B cell (primary cell): ENCODE measurements around the gene TRIM50. TPM values are rescaled to one million over a fixed set of nuclear protein-coding genes. Genes with fewer than 3 reads are reported as not detected.

Experiments used
- ATAC-seq: fragments of 200-7000 bp; cut with Tn5 transposase; one replicate; pipeline ENCODE4 v1.10.0; 2021; ENCODE audit warnings: low read depth, mild to moderate bottlenecking, moderate number of reproducible peaks, moderate library complexity
- CTCF ChIA-PET: fragments of 350-600 bp; sonication (Branson Sonifier 250); formaldehyde crosslinking; loops from one replicate; lab custom pipeline; 2021; ENCODE audit warnings: antibody characterized with exemption, inconsistent platforms; lab: Charles Lee
- POLR2A ChIA-PET: fragments of 350-600 bp; sonication (Branson Sonifier 250); formaldehyde crosslinking; loops from one replicate; lab custom pipeline; 2021; ENCODE audit warnings: antibody characterized with exemption; lab: Charles Lee
- DNase-seq: peaks from one replicate; pipeline ENCODE4 v3.0.0; 2013
- H2AFZ ChIP-seq: 2 replicates; pipeline ENCODE4 v1.6.1; 2012; ENCODE audit warnings: mild to moderate bottlenecking, low read depth, low read length; ENCODE audit not compliant: insufficient read depth, poor library complexity, severe bottlenecking
- H3K27ac ChIP-seq, 2 donors: 1 replicate in 1 of 2; 2 replicates in 1 of 2; pipeline ENCODE4 v1.5.1; 2012 to 2013; ENCODE audit warnings: low read length in 2 of 2, mild to moderate bottlenecking in 2 of 2, moderate library complexity in 1 of 2
- H3K27me3 ChIP-seq, 4 experiments: fragments of 200-600 bp in 1 of 4; sonication (generic) in 1 of 4; replicated peaks in 1 of 4; 1 replicate in 2 of 4; 2 replicates in 2 of 4; pipeline versions ENCODE4 v1.6.1 to v1.7.0; 2013 to 2016; ENCODE audit warnings: low read length in 3 of 4, mild to moderate bottlenecking in 2 of 4, mixed read lengths in 1 of 4, moderate library complexity in 1 of 4; ENCODE audit not compliant: insufficient read depth in 4 of 4, control insufficient read depth in 3 of 4; ENCODE audit errors: control extremely low read depth in 1 of 4
- H3K36me3 ChIP-seq, 2 experiments: replicated peaks in 1 of 2; 1 replicate in 1 of 2; 2 replicates in 1 of 2; pipeline versions ENCODE4 v1.6.1 to v1.7.1; 2013; ENCODE audit warnings: low read length in 1 of 2; ENCODE audit not compliant: insufficient read depth in 2 of 2, control insufficient read depth in 1 of 2; ENCODE audit errors: control extremely low read depth in 1 of 2, extremely low read depth in 1 of 2
- H3K4me1 ChIP-seq, 2 donors: fragments of 200-600 bp in 1 of 2; sonication (generic) in 1 of 2; 1 replicate in 1 of 2; 2 replicates in 1 of 2; pipeline versions ENCODE4 v1.5.1 to v1.6.1; 2013 to 2017; ENCODE audit warnings: low read length in 2 of 2; ENCODE audit not compliant: control insufficient read depth in 2 of 2, insufficient read depth in 2 of 2
- H3K4me2 ChIP-seq: replicated peaks from 2 replicates; pipeline ENCODE3; 2012; ENCODE audit warnings: mild to moderate bottlenecking, low read depth, low read length; ENCODE audit not compliant: poor library complexity, severe bottlenecking
- H3K4me3 ChIP-seq, 5 experiments: fragments of 200-600 bp in 1 of 5; sonication (generic) in 1 of 5; 1 replicate in 3 of 5; 2 replicates in 2 of 5; pipeline versions ENCODE4 v1.5.1 to v1.7.0; 2011 to 2016; ENCODE audit warnings: low read length in 4 of 5, mild to moderate bottlenecking in 4 of 5, low read depth in 2 of 5, control low read depth in 1 of 5, moderate library complexity in 1 of 5; ENCODE audit not compliant: insufficient read depth in 1 of 5; ENCODE audit errors: control extremely low read depth in 1 of 5, extremely low read depth in 1 of 5
- H3K79me2 ChIP-seq: fragments of 200-600 bp; sonication (generic); one replicate; pipeline ENCODE4 v1.6.0; 2016; ENCODE audit warnings: low read length; ENCODE audit not compliant: control insufficient read depth, insufficient read depth
- H3K9ac ChIP-seq: fragments of 200-600 bp; sonication (generic); 2 replicates; pipeline ENCODE4 v1.6.1; 2017; ENCODE audit warnings: mild to moderate bottlenecking, low read length, moderate library complexity
- H3K9me3 ChIP-seq, 3 donors: one replicate each; pipeline versions ENCODE4 v1.6.1 to v1.7.1; 2013; ENCODE audit warnings: low read length in 2 of 3; ENCODE audit not compliant: control insufficient read depth in 2 of 3, insufficient read depth in 1 of 3; ENCODE audit errors: control extremely low read depth in 1 of 3
- H4K20me1 ChIP-seq: 2 replicates; pipeline ENCODE4 v1.6.0; 2012; ENCODE audit warnings: mild to moderate bottlenecking, low read length; ENCODE audit not compliant: insufficient read depth, control insufficient read depth, poor library complexity, severe bottlenecking
- H3K27ac Mint-ChIP-seq: one replicate; pipeline ENCODE4 v1.8.0; 2021; ENCODE audit warnings: mixed read lengths
- H3K27me3 Mint-ChIP-seq: one replicate; pipeline ENCODE4 v1.8.0; 2021; ENCODE audit warnings: mixed read lengths
- H3K4me1 Mint-ChIP-seq: one replicate; pipeline ENCODE4 v1.8.0; 2021; ENCODE audit warnings: mixed read lengths
- H3K4me3 Mint-ChIP-seq: one replicate; pipeline ENCODE4 v1.8.0; 2021; ENCODE audit warnings: mixed read lengths
- H3K9me3 Mint-ChIP-seq: one replicate; pipeline ENCODE4 v1.8.0; 2022; ENCODE audit warnings: mixed read lengths; ENCODE audit not compliant: insufficient read depth
- CTCF ChIP-seq: fragments of 200-600 bp; IDR thresholded peaks from one replicate; pipeline ENCODE4 v1.8.0; 2022; ENCODE audit warnings: antibody characterized with exemption, mild to moderate bottlenecking
- EZH2 ChIP-seq: IDR thresholded peaks from 2 replicates; pipeline ENCODE4 v1.6.1; 2012; ENCODE audit warnings: borderline replicate concordance, low read depth, mild to moderate bottlenecking, moderate library complexity, low read length; ENCODE audit not compliant: insufficient read depth, poor library complexity, severe bottlenecking
- WGBS: methylation state at CpG from one replicate; pipeline ENCODE4 v1.1.5; 2013; ENCODE audit warnings: missing lambda C conversion rate; ENCODE audit not compliant: insufficient coverage; 5-methylcytosine and 5-hydroxymethylcytosine counted together
- intact Hi-C: fragments of 100-400 bp; cut with micrococcal nuclease; formaldehyde crosslinking; loops from one replicate; pipeline ENCODE4 v1.10.0; 2022
- polyA plus RNA-seq: library from polyadenylated mRNA; depleted of rRNA; stranded (reverse); fragments of >200 nt; gene quantifications from 2 replicates; pipeline ENCODE4 v1.2.3, GENCODE V29; 2012
- total RNA-seq, 2 donors: library from RNA; stranded (reverse); fragments of 120-200 nt in 1 of 2; gene quantifications; 1 replicate in 1 of 2; 2 replicates in 1 of 2; pipeline versions ENCODE4 v1.2.3 to v1.2.4, GENCODE V29; 2013 to 2022

The TRIM50 gene
- total and polyA plus RNA-seq, 2 donors (not counting 1 experiment from before 2014, with no cell fraction given) = not detected

GRCh38 chr7:73316521-73316920 is 11.4 kb downstream of the TRIM50 start:
- Histone ChIP-seq H3K4me3 (no peak overlapping the region), H3K4me2 (no peak overlapping the region), H3K9me3 (no peaks in the 10 kb centered on the region), H3K27ac (no peak overlapping the region), H3K36me3 (no peaks in the 10 kb centered on the region), H3K79me2 (no peaks in the 10 kb centered on the region), H2AFZ (no peak overlapping the region), H3K9ac (no peak overlapping the region), H3K4me1 (no peaks in the 10 kb centered on the region), H3K27me3 (no peaks in the 10 kb centered on the region), H4K20me1 (no peaks in the 10 kb centered on the region)
- DNase-seq (no peak), ATAC-seq (no peak)
- H3K4me3 Mint-ChIP-seq = no peak overlapping the region
- no peaks in the 10 kb centered on the region for H3K9me3 Mint-ChIP-seq
- no peak overlapping the region for H3K27ac Mint-ChIP-seq
- 86% methylated on average over 4 of the region's 9 CpGs for WGBS
- no peak for TF ChIP-seq EZH2
- TF ChIP-seq CTCF = no peak
- intact Hi-C loops = no loop called here
- CTCF ChIA-PET = no interaction called here
- POLR2A ChIA-PET = no interaction called here
- no peaks in the 10 kb centered on the region for H3K4me1 Mint-ChIP-seq
- H3K27me3 Mint-ChIP-seq = no peaks in the 10 kb centered on the region

GRCh38 chr7:73314271-73314670 is 13.6 kb downstream of the TRIM50 start:
- ChIA-PET POLR2A (no interaction called here), CTCF (interaction anchor here (1.3 kb wide), 1 partner anchor 20 kb away, joined by 3 read pairs; no protein-coding TSS in a partner anchor)
- no peak for TF ChIP-seq EZH2
- TF ChIP-seq CTCF = no peak
- Histone ChIP-seq H3K9me3 (peaks cover 0 to under 1% (median 0%) of the 10 kb centered on the region in 3 donors), H3K4me3 (no peak overlapping the region), H3K9ac (no peak overlapping the region), H3K4me1 (peaks cover 2 to 5% of the 10 kb centered on the region in 2 donors), H3K27me3 (no peaks in the 10 kb centered on the region), H3K79me2 (peaks cover 2% of the 10 kb centered on the region), H2AFZ (no peak overlapping the region), H3K27ac (no peak overlapping the region), H3K4me2 (no peak overlapping the region), H4K20me1 (no peaks in the 10 kb centered on the region), H3K36me3 (no peaks in the 10 kb centered on the region)
- H3K4me3 Mint-ChIP-seq = no peak overlapping the region
- peaks cover 6% of the 10 kb centered on the region for H3K4me1 Mint-ChIP-seq
- no peak overlapping the region for H3K27ac Mint-ChIP-seq
- DNase-seq (no peak), ATAC-seq (no peak)
- H3K9me3 Mint-ChIP-seq = no peaks in the 10 kb centered on the region
- intact Hi-C loops = no loop called here
- 80% methylated on average over 5 of the region's 5 CpGs for WGBS
- H3K27me3 Mint-ChIP-seq = no peaks in the 10 kb centered on the region
